H54 (cell line): ENCODE measurements around the gene RAD51B.
"Not testable (repeated sequence)": the region's sequence is repeated elsewhere in the genome, so short reads cannot be mapped to it uniquely, and the experiment has no call there.

Source experiments
- DNase-seq: peaks from one replicate; pipeline ENCODE4 v3.0.0; 2011; ENCODE audit warnings: low spot score, mixed read lengths; ENCODE audit not compliant: insufficient read length
- FAIRE-seq: peaks from 3 replicates; lab custom pipeline; 2011; peaks lifted over from hg19 to GRCh38; lab: Jason Lieb, UNC
- POLR2A ChIP-seq: IDR thresholded peaks from 2 replicates; pipeline ENCODE4 v1.6.1; 2011; ENCODE audit warnings: low read depth, mild to moderate bottlenecking, low read length

The RAD51B gene

GRCh38 chr14:67986131-67986841 lies 166.7 kb downstream of the RAD51B start:
- DNase-seq (no peak), FAIRE-seq (no peak)
- no peak for TF ChIP-seq POLR2A

GRCh38 chr14:67987606-67988005 lies 168.0 kb downstream of the RAD51B start:
- FAIRE-seq, result peak; percentile 92
- TF ChIP-seq POLR2A, result no peak
- peak; percentile 5 for DNase-seq

GRCh38 chr14:67988210-67988609 lies 168.6 kb downstream of the RAD51B start:
- DNase-seq, FAIRE-seq: not testable (repeated sequence)

GRCh38 chr14:67990576-67990975 lies 171.0 kb downstream of the RAD51B start:
- FAIRE-seq (no peak), DNase-seq (no peak)
- no peak for TF ChIP-seq POLR2A

- DNase-seq, result no peak
- FAIRE-seq, result no peak
- TF ChIP-seq POLR2A, result no peak
These were observed 175.0 kb downstream of the RAD51B start for GRCh38 chr14:67994531-67994930.

GRCh38 chr14:67996235-67996634 lies 176.7 kb downstream of the RAD51B start:
- FAIRE-seq (no peak), DNase-seq (no peak)
- TF ChIP-seq POLR2A, result no peak

GRCh38 chr14:67998834-67999233 lies 179.3 kb downstream of the RAD51B start:
- DNase-seq (no peak), FAIRE-seq (no peak)
- TF ChIP-seq POLR2A, result no peak

DNA sequence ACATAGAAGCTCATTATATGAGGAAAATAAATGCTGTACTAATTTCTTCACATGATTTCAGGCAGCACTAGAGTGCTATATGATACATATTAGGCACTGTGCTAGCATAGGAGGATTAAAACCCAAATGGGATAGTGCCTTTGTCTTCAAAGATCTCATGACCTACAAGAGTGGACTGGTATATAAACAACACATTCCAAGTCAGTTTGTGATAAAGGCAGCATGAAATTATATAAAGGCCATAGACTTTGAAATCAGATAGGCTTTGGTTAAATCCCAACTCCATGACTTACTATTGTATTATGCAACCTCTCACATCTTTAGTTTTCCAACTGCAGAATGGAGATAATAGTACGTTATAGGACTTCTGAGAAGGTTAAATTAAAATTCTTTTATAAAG lies 179.7 kb downstream of the RAD51B start:
- no peak for DNase-seq
- peak; percentile 50 for FAIRE-seq
- TF ChIP-seq POLR2A, result no peak

DNA sequence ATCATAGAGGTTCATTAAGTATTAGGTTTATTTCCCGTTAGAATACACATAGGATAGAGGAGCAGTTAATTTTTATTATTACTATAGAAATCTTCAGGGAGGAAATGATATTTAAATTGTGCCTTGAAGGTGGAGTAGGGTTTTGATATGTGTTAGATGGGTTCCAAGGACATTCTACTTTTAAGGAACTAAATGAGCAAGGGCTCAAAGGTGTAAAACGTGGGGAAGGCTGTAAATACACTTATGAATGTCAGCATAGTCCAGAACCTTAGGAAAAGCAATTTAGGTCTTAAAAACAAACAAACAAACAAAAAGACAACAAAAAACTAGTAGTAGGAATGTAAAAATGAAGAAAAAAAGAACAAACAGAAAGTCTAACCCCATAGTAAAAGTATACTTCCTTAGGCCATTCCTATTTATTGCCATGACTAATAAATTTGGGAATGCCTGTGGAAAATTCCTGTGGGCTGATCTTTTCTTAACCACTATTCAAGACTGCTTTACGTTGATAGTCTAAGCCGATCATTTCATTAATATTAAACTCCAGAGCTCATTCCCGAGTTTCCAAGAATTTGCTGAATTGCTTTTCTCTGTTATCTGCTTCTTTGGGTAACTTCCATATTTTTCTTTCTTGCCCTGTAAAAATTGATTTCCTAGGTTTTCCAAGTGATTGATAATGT lies 180.3 kb downstream of the RAD51B start:
- peak; percentile 81 for FAIRE-seq

DNA sequence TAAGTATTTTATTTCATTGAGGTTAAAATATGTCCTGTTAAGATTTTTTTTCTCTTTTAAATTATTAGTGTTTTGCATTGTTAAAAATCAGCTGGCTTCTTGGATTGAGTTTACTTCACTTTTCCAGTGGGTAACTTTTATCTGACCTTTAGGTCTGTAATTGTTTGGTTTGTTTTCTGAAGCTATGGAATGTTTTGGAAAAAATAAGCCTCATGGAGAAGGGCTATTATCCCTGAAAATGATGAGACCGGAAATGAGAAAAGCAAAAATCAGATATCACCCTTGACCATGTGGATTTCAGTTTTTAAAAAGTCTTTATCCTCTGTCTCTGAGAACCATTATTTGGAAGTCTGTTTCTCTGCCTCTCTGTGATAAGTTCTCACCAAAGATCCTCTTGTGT lies 180.9 kb downstream of the RAD51B start:
- no peak for TF ChIP-seq POLR2A
- no peak for FAIRE-seq
- DNase-seq, result no peak

More for the DNA sequence above, 180.3 kb downstream of the RAD51B start:
- DNase-seq, result peak; percentile 12
- TF ChIP-seq POLR2A, result no peak

DNA sequence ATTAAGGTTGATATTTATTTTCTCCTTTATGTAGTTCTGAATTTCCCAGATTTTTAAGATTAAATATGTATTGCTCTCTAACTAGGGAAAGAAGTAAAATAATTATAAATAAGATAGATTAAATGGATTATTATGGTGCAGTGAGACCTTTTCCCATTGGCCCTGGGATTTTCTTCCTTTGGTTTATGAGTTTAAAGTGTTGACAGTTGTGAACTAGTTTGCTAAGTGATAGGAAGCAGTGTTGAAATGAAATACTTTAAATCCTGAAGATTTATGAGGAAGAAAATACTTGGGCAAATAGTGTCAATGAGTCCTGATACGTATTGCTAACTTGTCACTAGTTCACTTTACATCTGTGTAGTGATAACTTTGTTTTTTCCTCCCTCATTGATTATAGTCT lies 188.9 kb downstream of the RAD51B start:
- TF ChIP-seq POLR2A, result no peak
- FAIRE-seq (no peak), DNase-seq (no peak)

GRCh38 chr14:68011406-68012028 lies 191.9 kb downstream of the RAD51B start:
- no peak for DNase-seq
- peak; percentile 53 for FAIRE-seq

GRCh38 chr14:68012871-68013270 lies 193.3 kb downstream of the RAD51B start:
- FAIRE-seq, result peak; percentile 65
- DNase-seq, result no peak
- TF ChIP-seq POLR2A, result no peak

More at GRCh38 chr14:68011406-68012028, 191.9 kb downstream of the RAD51B start:
- TF ChIP-seq POLR2A, result no peak

DNA sequence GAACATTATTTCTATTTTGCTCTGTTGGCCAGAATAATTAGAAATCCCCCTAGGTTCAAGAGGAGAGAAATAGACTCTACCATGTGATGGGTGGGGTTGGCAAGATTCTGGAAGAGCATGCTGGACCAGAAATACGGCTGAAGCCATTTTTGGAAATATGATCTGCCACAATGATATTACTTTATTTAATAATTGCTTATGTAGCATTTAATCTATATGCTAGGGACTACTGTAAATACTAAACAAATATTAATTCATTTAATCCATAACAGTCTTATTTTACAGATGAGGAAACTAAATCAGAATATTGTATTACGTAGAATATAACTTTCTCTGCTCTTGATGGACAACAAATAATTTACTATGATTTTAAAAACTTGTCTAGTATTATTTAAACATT lies 193.7 kb downstream of the RAD51B start:
- FAIRE-seq (no peak), DNase-seq (no peak)
- TF ChIP-seq POLR2A, result no peak
